Fibroblast of lung (primary cell): ENCODE measurements around the gene PIGZ. TPM values are rescaled to one million over a fixed set of nuclear protein-coding genes. Genes with fewer than 3 reads are reported as not detected.
"Not testable (repeated sequence)": the region's sequence is repeated elsewhere in the genome, so short reads cannot be mapped to it uniquely, and the experiment has no call there.

Experiments
- DNase-seq, 2 donors: peaks; one replicate each; pipeline versions ENCODE4 v3.0.0 to v3.0.0-alpha.2; 2010; ENCODE audit warnings: low read depth in 2 of 2
- H2AFZ ChIP-seq: 2 replicates; pipeline ENCODE4 v1.5.1; 2012; ENCODE audit warnings: low read length, control low read depth, inconsistent platforms
- H3K27ac ChIP-seq: 2 replicates; pipeline ENCODE4 v1.5.1; 2011; ENCODE audit warnings: low read length, control low read depth; ENCODE audit not compliant: insufficient read depth
- H3K27me3 ChIP-seq: 2 replicates; pipeline ENCODE4 v1.5.1; 2011; ENCODE audit warnings: mild to moderate bottlenecking, low read length; ENCODE audit not compliant: control insufficient read depth, insufficient read depth
- H3K36me3 ChIP-seq: 2 replicates; pipeline ENCODE4 v1.5.1; 2011; ENCODE audit warnings: low read length; ENCODE audit not compliant: control insufficient read depth, insufficient read depth
- H3K4me1 ChIP-seq: 2 replicates; pipeline ENCODE4 v1.5.1; 2011; ENCODE audit warnings: low read length; ENCODE audit not compliant: control insufficient read depth, insufficient read depth; ENCODE audit errors: extremely low read depth
- H3K4me2 ChIP-seq: 2 replicates; pipeline ENCODE4 v1.5.1; 2011; ENCODE audit warnings: low read length, control low read depth; ENCODE audit not compliant: insufficient read depth; ENCODE audit errors: extremely low read depth
- H3K4me3 ChIP-seq, 4 experiments: fragments of 200-600 bp in 1 of 4; sonication (generic) in 1 of 4; replicated peaks in 1 of 4; 2 replicates each; pipeline ENCODE4 v1.5.1; 2011 to 2016; ENCODE audit warnings: low read length in 4 of 4, low read depth in 3 of 4, mild to moderate bottlenecking in 3 of 4, control low read depth in 2 of 4, inconsistent platforms in 1 of 4, mixed read lengths in 1 of 4; ENCODE audit not compliant: insufficient read depth in 1 of 4; ENCODE audit errors: control extremely low read depth in 1 of 4
- H3K79me2 ChIP-seq: 2 replicates; pipeline ENCODE4 v1.5.1; 2012; ENCODE audit warnings: mild to moderate bottlenecking, low read length, inconsistent platforms; ENCODE audit not compliant: control insufficient read depth, insufficient read depth
- H3K9ac ChIP-seq: 2 replicates; pipeline ENCODE4 v1.5.1; 2011; ENCODE audit warnings: mild to moderate bottlenecking, low read length, control low read depth; ENCODE audit not compliant: insufficient read depth
- H3K9me3 ChIP-seq: 2 replicates; pipeline ENCODE4 v1.5.1; 2012; ENCODE audit warnings: low read depth, low read length; ENCODE audit not compliant: control insufficient read depth, insufficient read depth
- H4K20me1 ChIP-seq: 2 replicates; pipeline ENCODE4 v1.5.1; 2011; ENCODE audit warnings: low read length; ENCODE audit not compliant: control insufficient read depth, insufficient read depth; ENCODE audit errors: extremely low read depth
- EZH2 ChIP-seq: IDR thresholded peaks from 2 replicates; pipeline ENCODE4 v1.5.1; 2012; ENCODE audit warnings: low read length, control low read depth, mild to moderate bottlenecking; ENCODE audit errors: missing control alignments
- polyA plus RNA-seq, 2 donors: library from polyadenylated mRNA; depleted of rRNA in 1 of 2; stranded (reverse) in 1 of 2; unstranded in 1 of 2; fragments of >200 nt; gene quantifications; 2 replicates each; pipeline ENCODE4 v1.2.1, GENCODE V29; 2011 to 2012; ENCODE audit warnings: missing spikeins in 1 of 2
- total RNA-seq: library from RNA; depleted of rRNA; stranded (reverse); fragments of >200 nt; gene quantifications from 2 replicates; pipeline ENCODE4 v1.2.1, GENCODE V29; 2014
- TF ChIP-seq, protein P1 (sequence below), 2 donors: IDR thresholded peaks in 1 of 2; conservative IDR thresholded peaks in 1 of 2; 1 replicate in 1 of 2; 2 replicates in 1 of 2; pipeline ENCODE4 v1.5.1; 2011 to 2012; ENCODE audit warnings: low read length in 2 of 2, control low read depth in 1 of 2, inconsistent platforms in 1 of 2, low read depth in 1 of 2, mild to moderate bottlenecking in 1 of 2

The PIGZ gene
- total and polyA plus RNA-seq, 2 donors (not counting 1 experiment from before 2014, with no cell fraction given) = 0.66 to 2.0 TPM

DNA sequence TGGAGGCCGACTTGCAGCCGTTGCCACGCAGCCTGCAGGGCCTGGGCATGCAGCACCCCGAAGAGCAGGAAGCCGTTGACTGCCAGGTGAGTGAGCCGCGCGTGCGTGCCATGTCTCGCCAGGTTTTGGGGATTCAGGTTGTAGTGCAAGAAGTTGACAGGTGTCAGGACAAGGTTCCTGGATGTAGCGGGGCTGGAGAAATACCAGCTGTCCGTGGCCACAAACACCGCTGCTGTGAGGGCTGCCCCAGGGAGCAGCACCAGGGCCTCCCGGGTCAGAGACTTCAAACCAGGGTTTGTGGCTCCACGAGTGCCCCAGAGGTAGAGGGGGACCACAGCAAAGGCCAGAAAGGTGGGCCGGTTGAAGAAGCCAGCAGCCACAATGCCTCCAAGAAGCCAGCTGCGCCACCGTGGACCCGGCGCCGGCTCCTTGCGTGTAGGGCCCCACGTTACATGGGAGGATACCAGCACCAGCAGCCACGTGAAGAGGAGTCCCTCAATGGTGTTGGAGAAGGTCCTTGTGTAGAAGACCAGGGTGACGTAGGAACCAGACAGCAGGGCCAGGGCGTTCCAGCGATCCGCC, 20.7 kb downstream of the PIGZ start:
- Histone ChIP-seq H3K9me3 (no peaks in the 10 kb centered on the region), H3K4me3 (no peak overlapping the region), H3K4me2 (no peak overlapping the region), H3K4me1 (peaks cover 7% of the 10 kb centered on the region), H4K20me1 (no peaks in the 10 kb centered on the region), H3K9ac (no peak overlapping the region), H3K36me3 (no peaks in the 10 kb centered on the region), H3K27me3 (no peaks in the 10 kb centered on the region), H2AFZ (no peak overlapping the region), H3K79me2 (peaks cover 13% of the 10 kb centered on the region), H3K27ac (no peak overlapping the region)
- TF ChIP-seq, protein P1, sequence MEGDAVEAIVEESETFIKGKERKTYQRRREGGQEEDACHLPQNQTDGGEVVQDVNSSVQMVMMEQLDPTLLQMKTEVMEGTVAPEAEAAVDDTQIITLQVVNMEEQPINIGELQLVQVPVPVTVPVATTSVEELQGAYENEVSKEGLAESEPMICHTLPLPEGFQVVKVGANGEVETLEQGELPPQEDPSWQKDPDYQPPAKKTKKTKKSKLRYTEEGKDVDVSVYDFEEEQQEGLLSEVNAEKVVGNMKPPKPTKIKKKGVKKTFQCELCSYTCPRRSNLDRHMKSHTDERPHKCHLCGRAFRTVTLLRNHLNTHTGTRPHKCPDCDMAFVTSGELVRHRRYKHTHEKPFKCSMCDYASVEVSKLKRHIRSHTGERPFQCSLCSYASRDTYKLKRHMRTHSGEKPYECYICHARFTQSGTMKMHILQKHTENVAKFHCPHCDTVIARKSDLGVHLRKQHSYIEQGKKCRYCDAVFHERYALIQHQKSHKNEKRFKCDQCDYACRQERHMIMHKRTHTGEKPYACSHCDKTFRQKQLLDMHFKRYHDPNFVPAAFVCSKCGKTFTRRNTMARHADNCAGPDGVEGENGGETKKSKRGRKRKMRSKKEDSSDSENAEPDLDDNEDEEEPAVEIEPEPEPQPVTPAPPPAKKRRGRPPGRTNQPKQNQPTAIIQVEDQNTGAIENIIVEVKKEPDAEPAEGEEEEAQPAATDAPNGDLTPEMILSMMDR (conservative IDR thresholded peaks at IDR 0.05 in 1 of 2, IDR thresholded peaks at IDR 0.05 in 1 of 2; ENCODE audit: low read depth in 1 of 2, low read length in 2 of 2) = no peak
- no peak for TF ChIP-seq EZH2
- no peak for DNase-seq

DNA sequence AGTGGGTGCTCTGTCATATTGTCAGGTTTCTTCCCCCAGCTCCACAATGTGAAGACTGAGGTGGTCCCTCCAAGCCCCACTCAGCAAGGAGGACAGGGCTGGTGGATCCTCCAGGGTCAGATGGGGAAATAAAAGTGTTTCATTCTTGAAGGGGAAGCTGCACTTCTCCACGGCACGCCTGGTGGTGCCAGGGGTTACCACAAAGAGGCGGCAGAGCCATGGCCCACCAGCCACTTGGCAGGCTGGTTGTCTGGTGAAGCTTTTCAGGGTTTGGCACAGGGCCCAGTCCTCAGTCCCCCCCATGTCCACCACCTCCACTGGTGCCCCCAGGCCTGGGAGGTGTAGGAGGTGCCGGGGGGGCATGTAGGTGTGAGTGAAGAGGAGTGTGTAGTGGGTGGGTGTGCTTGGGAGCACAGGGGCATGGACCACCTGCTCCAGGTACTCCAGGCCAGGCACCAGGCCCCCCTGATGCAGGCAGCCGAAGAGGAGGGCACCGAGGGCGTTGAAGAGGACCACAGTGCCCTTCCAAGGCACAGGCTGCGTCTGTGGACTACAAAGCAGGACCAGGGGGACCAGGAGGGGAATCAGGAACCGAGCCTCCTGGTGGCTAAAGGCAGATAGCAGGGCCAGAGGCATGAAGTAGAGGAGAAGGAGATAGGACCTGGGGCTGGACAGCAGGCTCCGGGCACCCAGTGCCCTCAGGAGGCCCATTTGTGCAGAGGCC, 21.3 kb downstream of the PIGZ start:
- H4K20me1 ChIP-seq = no peaks in the 10 kb centered on the region

GRCh38 chr3:196944037-196944790, 24.4 kb downstream of the PIGZ start:
- not testable (repeated sequence) for H2AFZ ChIP-seq, H3K9ac ChIP-seq, DNase-seq, H3K27ac ChIP-seq, H3K27me3 ChIP-seq, H3K9me3 ChIP-seq, H4K20me1 ChIP-seq, H3K36me3 ChIP-seq
- H3K4me3 ChIP-seq = peak overlapping the region in 1 of 4 experiments; percentile 99
- peaks cover 10% of the 10 kb centered on the region for H3K4me1 ChIP-seq
- H3K79me2 ChIP-seq = peaks cover 45% of the 10 kb centered on the region
- H3K4me2 ChIP-seq = peak overlapping the region; percentile 96

More for the DNA sequence above, 21.3 kb downstream of the PIGZ start:
- no peaks in the 10 kb centered on the region for H3K36me3 ChIP-seq
- no peak overlapping the region for H2AFZ ChIP-seq
- H3K79me2 ChIP-seq = peaks cover 18% of the 10 kb centered on the region
- H3K4me2 ChIP-seq = no peak overlapping the region
- no peak overlapping the region for H3K9ac ChIP-seq
- no peak for DNase-seq
- H3K4me1 ChIP-seq = peaks cover 7% of the 10 kb centered on the region
- H3K4me3 ChIP-seq = no peak overlapping the region
- H3K9me3 ChIP-seq = no peaks in the 10 kb centered on the region
- H3K27ac ChIP-seq = no peak overlapping the region
- H3K27me3 ChIP-seq = no peaks in the 10 kb centered on the region
- no peak for TF ChIP-seq EZH2
- TF ChIP-seq, protein P1 (conservative IDR thresholded peaks at IDR 0.05 in 1 of 2, IDR thresholded peaks at IDR 0.05 in 1 of 2; ENCODE audit: low read depth in 1 of 2, low read length in 2 of 2) = no peak
